Measurements from ENCODE around the gene LRRC14B. TPM values are rescaled to one million over a fixed set of nuclear protein-coding genes. Genes with fewer than 3 reads are reported as not detected.

Gene LRRC14B
- total RNA-seq, 4 donors from 2014 or later = not detected

- Histone ChIP-seq H3K27ac (no peak overlapping the region), H3K9me3 (no peaks in the 10 kb centered on the region), H3K36me3 (no peaks in the 10 kb centered on the region), H3K27me3 (no peaks in the 10 kb centered on the region), H3K4me1 (peaks cover 10 to 21% of the 10 kb centered on the region in 2 donors), H3K4me3 (replicated peaks in 1 of 3) (no peak overlapping the region)
- no peak for TF ChIP-seq POLR2A (IDR thresholded peaks at IDR 0.05)
- TF ChIP-seq CTCF (IDR thresholded peaks at IDR 0.05) = no peak
- DNase-seq = no peak
- WGBS, 2 donors = 79 to 81% methylated on average over 11 to 19 of the region's 28 CpGs
- intact Hi-C loops (cut with DNase I) = no loop called here
Observed at GRCh38 chr5:186091-187041, 4.9 kb upstream of the LRRC14B start.

GRCh38 chr5:187042-187431 lies 4.3 kb upstream of the LRRC14B start:
- intact Hi-C loops (cut with DNase I) = no loop called here

GRCh38 chr5:187617-188451 lies 3.5 kb upstream of the LRRC14B start:
- H3K4me1 ChIP-seq = peaks cover 14 to 25% of the 10 kb centered on the region in 2 donors
- no peak overlapping the region for H3K27ac ChIP-seq
- TF ChIP-seq CTCF (IDR thresholded peaks at IDR 0.05) = no peak
- TF ChIP-seq POLR2A (IDR thresholded peaks at IDR 0.05) = no peak
- 47 to 74% methylated on average over 7 of the region's 21 CpGs for WGBS, 2 donors
- H3K27me3 ChIP-seq = no peaks in the 10 kb centered on the region
- intact Hi-C loops (cut with DNase I) = no loop called here
- H3K9me3 ChIP-seq = no peaks in the 10 kb centered on the region
- no peaks in the 10 kb centered on the region for H3K36me3 ChIP-seq
- H3K4me3 ChIP-seq (replicated peaks in 1 of 3) = no peak overlapping the region
- no peak for DNase-seq

More at GRCh38 chr5:187042-187431, 4.3 kb upstream of the LRRC14B start:
- no peak overlapping the region for H3K4me3 ChIP-seq (replicated peaks in 1 of 3)
- H3K27me3 ChIP-seq = no peaks in the 10 kb centered on the region
- no peaks in the 10 kb centered on the region for H3K9me3 ChIP-seq
- no peak overlapping the region for H3K27ac ChIP-seq
- no peaks in the 10 kb centered on the region for H3K36me3 ChIP-seq
- peaks cover 14 to 25% of the 10 kb centered on the region in 2 donors for H3K4me1 ChIP-seq
- no peak for DNase-seq
- no peak for TF ChIP-seq POLR2A (IDR thresholded peaks at IDR 0.05)
- WGBS, 2 donors = 20 to 82% methylated on average over 2 to 13 of the region's 13 CpGs

GRCh38 chr5:188488-189481 lies 2.5 kb upstream of the LRRC14B start:
- TF ChIP-seq CTCF (IDR thresholded peaks at IDR 0.05) = peak; percentile 82 to 98 (median 91)
- TF ChIP-seq POLR2A (IDR thresholded peaks at IDR 0.05) = no peak
- peaks cover 14 to 25% of the 10 kb centered on the region in 2 donors for H3K4me1 ChIP-seq
- H3K4me3 ChIP-seq (replicated peaks in 1 of 3) = no peak overlapping the region
- intact Hi-C loops (cut with DNase I) = no loop called here
- H3K9me3 ChIP-seq = no peaks in the 10 kb centered on the region
- no peak overlapping the region for H3K27ac ChIP-seq
- H3K36me3 ChIP-seq = no peaks in the 10 kb centered on the region
- 41 to 46% methylated on average over 18 to 24 of the region's 37 CpGs for WGBS, 2 donors
- DNase-seq = peak; percentile 86 to 90
- no peaks in the 10 kb centered on the region for H3K27me3 ChIP-seq

GRCh38 chr5:189486-189885 lies 1.8 kb upstream of the LRRC14B start:
- no peaks in the 10 kb centered on the region for H3K36me3 ChIP-seq
- no peak for DNase-seq
- H3K9me3 ChIP-seq = no peaks in the 10 kb centered on the region
- intact Hi-C loops (cut with DNase I) = no loop called here
- no peak overlapping the region for H3K4me3 ChIP-seq (replicated peaks in 1 of 3)
- TF ChIP-seq CTCF (IDR thresholded peaks at IDR 0.05) = no peak
- TF ChIP-seq POLR2A (IDR thresholded peaks at IDR 0.05) = no peak
- H3K4me1 ChIP-seq = peaks cover 14 to 25% of the 10 kb centered on the region in 2 donors
- H3K27ac ChIP-seq = no peak overlapping the region
- WGBS, 2 donors = 92 to 96% methylated on average over 9 to 10 of the region's 10 CpGs
- no peaks in the 10 kb centered on the region for H3K27me3 ChIP-seq

Data from thyroid gland (tissue), 4 donors.